ENCODE data around the gene NUBP2.
A peak's percentile ranks its signal among the peaks of the same experiment; 100 is the strongest.

NUBP2 gene

DNA sequence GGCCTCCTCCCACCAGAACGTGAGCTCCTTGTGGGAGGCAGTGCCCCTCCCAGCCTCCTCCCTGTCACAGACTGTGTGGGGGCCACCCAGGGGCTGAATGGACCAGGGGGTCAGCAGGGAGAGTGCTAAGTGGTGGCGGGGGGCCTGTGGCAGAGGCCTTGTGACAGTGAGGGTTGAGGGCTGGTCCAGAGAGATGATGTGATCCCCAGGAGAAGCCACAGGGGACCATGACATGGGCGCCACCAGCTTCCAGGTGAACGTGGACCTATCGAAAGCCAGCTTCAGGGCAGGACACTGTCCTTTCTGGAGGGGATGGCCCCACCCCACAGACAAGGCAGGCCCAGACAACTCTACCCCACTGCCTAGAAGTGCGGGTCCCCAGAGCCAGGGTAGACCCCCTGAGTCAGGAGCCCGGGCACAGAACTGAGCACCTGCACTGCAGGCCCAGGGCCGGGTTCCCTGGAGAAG, 3.5 kb upstream of the NUBP2 start:
- TF ChIP-seq POLR2AphosphoS5 (IDR thresholded peaks at IDR 0.05; ENCODE audit: low read depth, low read length) (peak; percentile 8; the same call in 1 of the 2 replicates), SIN3A (IDR thresholded peaks at IDR 0.05; ENCODE audit: borderline replicate concordance, insufficient read depth, low read length) (no peak), TAF1 (IDR thresholded peaks at IDR 0.05; ENCODE audit: borderline replicate concordance, insufficient read depth, low read length) (no peak)

- TF ChIP-seq POLR2AphosphoS5 (IDR thresholded peaks at IDR 0.05; ENCODE audit: low read depth, low read length) (0 out of 2 replicates have a peak, but pooled peaks have one; percentile 17), TAF1 (IDR thresholded peaks at IDR 0.05; ENCODE audit: borderline replicate concordance, insufficient read depth, low read length) (no peak), SIN3A (IDR thresholded peaks at IDR 0.05; ENCODE audit: borderline replicate concordance, insufficient read depth, low read length) (no peak)
Observed at GRCh38 chr16:1779741-1780676, 2.8 kb upstream of the NUBP2 start.

DNA sequence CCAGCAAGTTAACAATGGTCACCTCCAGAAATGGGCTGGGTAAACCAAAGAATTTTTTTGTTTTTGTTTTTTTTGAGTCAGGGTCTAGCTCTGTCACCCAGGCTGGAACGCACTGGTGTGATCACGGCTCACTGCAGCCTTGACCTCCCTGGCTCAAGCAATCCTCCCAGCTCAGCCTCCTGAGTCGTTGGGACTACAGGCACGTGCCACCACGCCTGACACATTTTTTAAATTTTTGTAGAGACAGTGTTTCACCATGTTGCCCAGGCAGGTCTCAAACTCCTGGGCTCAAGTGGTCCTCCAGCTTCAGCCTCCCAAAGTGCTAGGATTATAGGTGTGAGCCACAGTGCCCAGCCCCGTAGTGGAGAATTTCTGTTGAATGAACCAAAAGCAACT, 2.1 kb upstream of the NUBP2 start:
- TF ChIP-seq SIN3A (IDR thresholded peaks at IDR 0.05; ENCODE audit: borderline replicate concordance, insufficient read depth, low read length) (no peak), FOXP2 (optimal IDR thresholded peaks at IDR 0.05; ENCODE audit: borderline replicate concordance, extremely low read depth, extremely low read length, insufficient read depth) (no peak)

DNA sequence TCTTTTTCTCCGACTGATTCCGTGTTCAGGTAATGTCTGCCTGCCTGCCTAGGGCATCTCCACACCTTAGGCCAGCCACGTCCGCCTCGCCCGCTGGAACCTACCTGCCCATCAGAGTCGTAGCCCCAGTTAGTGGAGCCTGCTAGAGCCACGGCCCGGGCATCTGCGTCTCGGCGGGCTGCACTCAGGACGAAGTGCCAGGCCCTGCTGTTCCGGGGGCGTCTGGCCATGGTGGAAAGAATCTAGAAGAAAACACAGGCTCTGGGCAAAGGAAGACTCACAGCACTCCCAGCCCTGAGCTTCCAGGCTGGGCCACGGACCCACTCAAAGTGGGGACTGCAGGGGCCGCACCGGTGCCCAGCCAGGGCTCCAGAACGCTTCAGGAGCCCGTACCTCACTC, 1.5 kb upstream of the NUBP2 start:
- TF ChIP-seq, protein P1, sequence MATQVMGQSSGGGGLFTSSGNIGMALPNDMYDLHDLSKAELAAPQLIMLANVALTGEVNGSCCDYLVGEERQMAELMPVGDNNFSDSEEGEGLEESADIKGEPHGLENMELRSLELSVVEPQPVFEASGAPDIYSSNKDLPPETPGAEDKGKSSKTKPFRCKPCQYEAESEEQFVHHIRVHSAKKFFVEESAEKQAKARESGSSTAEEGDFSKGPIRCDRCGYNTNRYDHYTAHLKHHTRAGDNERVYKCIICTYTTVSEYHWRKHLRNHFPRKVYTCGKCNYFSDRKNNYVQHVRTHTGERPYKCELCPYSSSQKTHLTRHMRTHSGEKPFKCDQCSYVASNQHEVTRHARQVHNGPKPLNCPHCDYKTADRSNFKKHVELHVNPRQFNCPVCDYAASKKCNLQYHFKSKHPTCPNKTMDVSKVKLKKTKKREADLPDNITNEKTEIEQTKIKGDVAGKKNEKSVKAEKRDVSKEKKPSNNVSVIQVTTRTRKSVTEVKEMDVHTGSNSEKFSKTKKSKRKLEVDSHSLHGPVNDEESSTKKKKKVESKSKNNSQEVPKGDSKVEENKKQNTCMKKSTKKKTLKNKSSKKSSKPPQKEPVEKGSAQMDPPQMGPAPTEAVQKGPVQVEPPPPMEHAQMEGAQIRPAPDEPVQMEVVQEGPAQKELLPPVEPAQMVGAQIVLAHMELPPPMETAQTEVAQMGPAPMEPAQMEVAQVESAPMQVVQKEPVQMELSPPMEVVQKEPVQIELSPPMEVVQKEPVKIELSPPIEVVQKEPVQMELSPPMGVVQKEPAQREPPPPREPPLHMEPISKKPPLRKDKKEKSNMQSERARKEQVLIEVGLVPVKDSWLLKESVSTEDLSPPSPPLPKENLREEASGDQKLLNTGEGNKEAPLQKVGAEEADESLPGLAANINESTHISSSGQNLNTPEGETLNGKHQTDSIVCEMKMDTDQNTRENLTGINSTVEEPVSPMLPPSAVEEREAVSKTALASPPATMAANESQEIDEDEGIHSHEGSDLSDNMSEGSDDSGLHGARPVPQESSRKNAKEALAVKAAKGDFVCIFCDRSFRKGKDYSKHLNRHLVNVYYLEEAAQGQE (IDR thresholded peaks at IDR 0.05; ENCODE audit: insufficient read depth in 1 of 2, low read depth in 2 of 2, low read length in 2 of 2) = no peak
- no peak for TF ChIP-seq TAF1 (IDR thresholded peaks at IDR 0.05; ENCODE audit: borderline replicate concordance, insufficient read depth, low read length)
- TF ChIP-seq FOXP2 (optimal IDR thresholded peaks at IDR 0.05; ENCODE audit: borderline replicate concordance, extremely low read depth, extremely low read length, insufficient read depth) = no peak
- no peak for TF ChIP-seq POLR2AphosphoS5 (IDR thresholded peaks at IDR 0.05; ENCODE audit: low read depth, low read length)
- TF ChIP-seq SIN3A (IDR thresholded peaks at IDR 0.05; ENCODE audit: borderline replicate concordance, insufficient read depth, low read length) = no peak

DNA sequence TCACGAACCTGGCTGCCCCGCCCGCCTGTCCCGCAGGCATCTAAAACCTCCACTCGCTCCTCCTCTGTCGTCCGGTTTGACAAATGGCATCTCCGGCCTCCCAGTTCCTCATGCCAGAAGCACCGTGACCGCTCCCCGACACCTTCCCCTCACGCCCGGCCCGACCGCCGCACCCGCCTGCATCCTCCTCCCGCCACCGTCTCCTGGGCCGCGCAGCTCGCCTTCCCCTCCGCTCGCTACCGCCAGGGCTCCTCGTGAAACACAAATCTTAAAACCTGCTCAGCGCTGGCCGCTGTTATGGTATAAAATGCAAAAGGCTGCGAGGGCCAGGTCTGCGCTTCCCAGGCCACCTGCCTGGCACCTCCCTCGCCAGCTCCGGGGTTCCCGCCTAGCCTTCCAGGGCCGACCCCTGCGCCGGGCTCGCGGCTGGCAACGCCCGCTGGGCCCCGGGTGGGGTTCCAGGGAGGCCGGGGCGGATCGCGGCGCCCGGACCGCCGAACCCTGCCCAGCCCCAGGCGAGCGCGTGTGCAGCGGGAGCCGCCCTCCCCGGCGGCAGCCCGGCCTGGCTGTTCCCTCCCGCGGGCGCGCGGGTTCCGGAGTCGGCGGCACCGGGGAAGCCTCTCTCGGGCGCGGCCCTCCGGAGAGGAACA, 877 bp upstream of the NUBP2 start:
- TF ChIP-seq, protein P1 (IDR thresholded peaks at IDR 0.05; ENCODE audit: insufficient read depth in 1 of 2, low read depth in 2 of 2, low read length in 2 of 2) = no peak
- TF ChIP-seq FOXP2 (optimal IDR thresholded peaks at IDR 0.05; ENCODE audit: borderline replicate concordance, extremely low read depth, extremely low read length, insufficient read depth) (no peak), TAF1 (IDR thresholded peaks at IDR 0.05; ENCODE audit: borderline replicate concordance, insufficient read depth, low read length) (no peak), SIN3A (IDR thresholded peaks at IDR 0.05; ENCODE audit: borderline replicate concordance, insufficient read depth, low read length) (no peak), POLR2AphosphoS5 (IDR thresholded peaks at IDR 0.05; ENCODE audit: low read depth, low read length) (no peak)

DNA sequence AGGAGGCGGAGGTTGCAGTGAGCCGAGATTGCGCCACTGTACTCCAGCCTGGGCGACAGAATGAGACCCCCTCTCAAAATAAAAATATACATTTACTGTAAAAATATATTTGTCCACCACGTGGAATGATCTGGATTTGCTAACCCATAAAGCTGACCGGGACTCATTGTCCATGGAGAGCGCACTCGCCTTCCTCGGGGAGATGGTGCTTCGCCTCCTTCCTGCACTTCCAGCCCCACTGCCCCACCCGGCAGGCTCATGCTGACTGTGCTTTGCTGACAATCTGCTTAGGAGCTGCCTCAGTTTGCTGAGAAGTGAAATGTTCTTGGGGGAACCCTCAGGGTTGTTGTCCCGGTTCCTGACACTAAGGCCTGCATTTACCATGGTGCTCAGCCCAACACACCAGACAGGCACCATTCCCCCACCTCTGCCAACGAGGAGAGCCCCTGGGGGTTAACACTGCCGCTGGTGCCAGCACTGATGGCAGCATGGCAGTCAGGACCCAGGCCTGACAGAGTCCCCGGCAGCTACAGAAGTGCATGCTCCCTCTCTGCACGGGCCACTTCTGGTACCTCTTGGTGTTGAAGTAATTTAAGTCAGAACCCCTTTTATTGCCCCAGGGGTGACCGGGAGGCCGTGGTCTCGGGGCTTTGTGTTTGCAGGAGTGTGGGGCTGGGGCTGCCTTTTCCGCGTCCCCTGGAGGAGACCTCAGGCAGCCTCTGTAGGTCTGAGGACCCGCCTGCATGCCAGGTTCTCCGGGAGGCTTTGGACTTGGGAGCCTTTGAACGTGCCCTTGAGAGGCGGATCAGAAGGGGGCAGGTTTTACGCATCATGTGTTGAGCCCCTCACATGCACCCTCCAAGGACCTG, 2.5 kb downstream of the NUBP2 start:
- TF ChIP-seq, protein P1 (IDR thresholded peaks at IDR 0.05; ENCODE audit: insufficient read depth in 1 of 2, low read depth in 2 of 2, low read length in 2 of 2) = no peak
- TF ChIP-seq FOXP2 (optimal IDR thresholded peaks at IDR 0.05; ENCODE audit: borderline replicate concordance, extremely low read depth, extremely low read length, insufficient read depth) = no peak
- no peak for TF ChIP-seq SIN3A (IDR thresholded peaks at IDR 0.05; ENCODE audit: borderline replicate concordance, insufficient read depth, low read length)
- no peak for TF ChIP-seq POLR2AphosphoS5 (IDR thresholded peaks at IDR 0.05; ENCODE audit: low read depth, low read length)
- no peak for TF ChIP-seq TAF1 (IDR thresholded peaks at IDR 0.05; ENCODE audit: borderline replicate concordance, insufficient read depth, low read length)

Measured in PFSK-1 (cell line).